GM12878 (cell line): ENCODE results near the gene CCDC149. TPM values are rescaled to one million over a fixed set of nuclear protein-coding genes. Genes with fewer than 3 reads are reported as not detected.

Source experiments
- ATAC-seq: fragments of 200-7000 bp; cut with Tn5 transposase; 3 replicates; pipeline ENCODE4 v1.9.1; 2020; ENCODE audit warnings: mild to moderate bottlenecking, moderate library complexity
- BruUV-seq: library from RNA; stranded (reverse); fragments of 400-500 nt; replicated peaks from 2 replicates; lab custom pipeline; 2021; lab: Mats Ljungman, UMichigan
- CTCF ChIA-PET: fragments of 300-600 bp; sonication (Branson Sonifier 250); formaldehyde crosslinking; extraction: SDS; loops from one replicate; lab custom pipeline; 2021; ENCODE audit warnings: inconsistent platforms; lab: Yijun Ruan, JAX
- POLR2A ChIA-PET: fragments of 350-600 bp; formaldehyde crosslinking; extraction: SDS; loops from one replicate; lab custom pipeline; 2021; ENCODE audit warnings: inconsistent platforms; lab: Charles Lee
- RAD21 ChIA-PET: fragments of 300-600 bp; sonication (Branson Sonifier 250); formaldehyde crosslinking; loops from one replicate; lab custom pipeline; 2023; ENCODE audit warnings: antibody characterized with exemption; ENCODE audit not compliant: unreplicated experiment; lab: Charles Lee
- SMC1A ChIA-PET: fragments of 300-600 bp; sonication (Branson Sonifier 250); formaldehyde crosslinking; loops from one replicate; lab custom pipeline; 2023; ENCODE audit not compliant: unreplicated experiment, uncharacterized antibody; lab: Charles Lee
- DNase-seq: peaks from one replicate; pipeline ENCODE4 v3.0.0-alpha.2; 2011; ENCODE audit warnings: low read depth, low spot score
- FAIRE-seq: peaks from 3 replicates; lab custom pipeline; 2011; peaks lifted over from hg19 to GRCh38; lab: Jason Lieb, UNC
- H2AFZ ChIP-seq: 2 replicates; pipeline ENCODE4 v1.6.0; 2011; ENCODE audit warnings: low read depth, low read length, control low read depth; ENCODE audit not compliant: control insufficient read depth
- H3K27ac ChIP-seq: 2 replicates; pipeline ENCODE4 v1.5.1; 2011; ENCODE audit warnings: control low read depth; ENCODE audit not compliant: control insufficient read depth, insufficient read depth
- H3K27me3 ChIP-seq, 2 experiments: replicated peaks in 1 of 2; 2 replicates each; pipeline versions ENCODE4 v1.6.0 to v1.6.1; 2011; ENCODE audit warnings: low read length in 1 of 2; ENCODE audit not compliant: control insufficient read depth in 2 of 2, insufficient read depth in 2 of 2
- H3K36me3 ChIP-seq, 2 experiments: 2 replicates each; pipeline ENCODE4 v1.5.1; 2011; ENCODE audit warnings: low read length in 1 of 2; ENCODE audit not compliant: control insufficient read depth in 2 of 2, insufficient read depth in 2 of 2
- H3K4me1 ChIP-seq: 2 replicates; pipeline ENCODE4 v1.6.1; 2011; ENCODE audit warnings: mild to moderate bottlenecking, low read length, moderate library complexity, mixed read lengths; ENCODE audit not compliant: control insufficient read depth, insufficient read depth
- H3K4me2 ChIP-seq: 2 replicates; pipeline ENCODE4 v1.6.0; 2011; ENCODE audit warnings: control low read depth; ENCODE audit not compliant: control insufficient read depth, insufficient read depth
- H3K4me3 ChIP-seq: fragments of 200-600 bp; sonication (generic); 2 replicates; pipeline ENCODE4 v1.5.1; 2016
- H3K79me2 ChIP-seq: 2 replicates; pipeline ENCODE4 v1.6.0; 2011; ENCODE audit warnings: low read length; ENCODE audit not compliant: control insufficient read depth, insufficient read depth
- H3K9ac ChIP-seq: 2 replicates; pipeline ENCODE4 v1.8.0; 2011; ENCODE audit warnings: low read length, control low read depth, mixed read lengths; ENCODE audit not compliant: control insufficient read depth, insufficient read depth
- H3K9me3 ChIP-seq: replicated peaks from 3 replicates; pipeline ENCODE4 v1.5.1; 2011; ENCODE audit warnings: mild to moderate bottlenecking, low read length; ENCODE audit not compliant: control insufficient read depth, insufficient read depth
- H4K20me1 ChIP-seq: 2 replicates; pipeline ENCODE4 v1.6.0; 2011; ENCODE audit not compliant: control insufficient read depth, insufficient read depth
- BMI1 ChIP-seq: fragments of 450-650 bp; IDR thresholded peaks from 2 replicates; pipeline ENCODE4 v1.6.1; 2016; ENCODE audit warnings: mild to moderate bottlenecking, moderate library complexity, borderline replicate concordance
- KAT2A ChIP-seq: conservative IDR thresholded peaks from 2 replicates; pipeline ENCODE4 v1.6.1; 2011; ENCODE audit warnings: low read depth, low read length; ENCODE audit not compliant: control insufficient read depth
- LARP7 ChIP-seq: fragments of 450-650 bp; IDR thresholded peaks from 2 replicates; pipeline ENCODE4 v1.6.1; 2017; ENCODE audit warnings: mild to moderate bottlenecking
- NFXL1 ChIP-seq: fragments of 450-650 bp; IDR thresholded peaks from 2 replicates; pipeline ENCODE4 v1.6.1; 2017; ENCODE audit warnings: antibody characterized with exemption, mild to moderate bottlenecking, borderline replicate concordance
- SMARCA5 ChIP-seq: fragments of 450-650 bp; IDR thresholded peaks from 2 replicates; pipeline ENCODE4 v1.6.1; 2017; ENCODE audit warnings: mild to moderate bottlenecking
- ZZZ3 ChIP-seq: IDR thresholded peaks from 2 replicates; pipeline ENCODE4 v1.6.1; 2011; ENCODE audit warnings: low read depth; ENCODE audit not compliant: control insufficient read depth, insufficient read length
- WGBS: methylation state at CpG from one replicate; pipeline ENCODE4 v1.1.6; 2016; ENCODE audit warnings: low lambda C conversion rate; ENCODE audit not compliant: insufficient replicate concordance, insufficient coverage; ENCODE audit errors: missing lambda C conversion rate; 5-methylcytosine and 5-hydroxymethylcytosine counted together
- in situ Hi-C: fragments of 300-500 bp; cut with MboI; formaldehyde crosslinking; loops from 9 replicates; pipeline ENCODE4 v1.14.3; 2018; ENCODE audit warnings: mixed read lengths
- intact Hi-C: fragments of 100-400 bp; cut with micrococcal nuclease; formaldehyde crosslinking; loops from one replicate; pipeline ENCODE4 v1.14.2; 2022; ENCODE audit not compliant: unreplicated experiment
- polyA plus RNA-seq, 11 experiments: library from polyadenylated mRNA; depleted of rRNA in 4 of 11; unstranded in 6 of 11; stranded (reverse) in 5 of 11; fragments of >200 nt; fragmentation: Nextera tagmentation in 4 of 11; fragmentation: Illumina TruSeq in 1 of 11; extraction: Ambion mirVana in 4 of 11; extraction: Trizol in 1 of 11; gene quantifications; 1 replicate in 1 of 11; 2 replicates in 10 of 11; pipeline versions ENCODE4 v1.2.1 to v1.2.3, GENCODE V29; 2011 to 2016; ENCODE audit warnings: inconsistent platforms in 2 of 11, missing spikeins in 2 of 11, low read depth in 1 of 11
- total RNA-seq, 4 experiments: library from RNA; depleted of rRNA in 3 of 4; stranded (reverse); fragments of >200 nt in 3 of 4; fragmentation: Illumina TruSeq in 1 of 4; extraction: Trizol in 1 of 4; gene quantifications; 2 replicates each; pipeline versions ENCODE4 v1.2.1 to v1.2.3, GENCODE V29; 2013 to 2021
- TF ChIP-seq, protein P1 (sequence below): IDR thresholded peaks from 2 replicates; pipeline ENCODE4 v1.6.1; 2011; ENCODE audit warnings: low read depth, low read length, improper control_type of control experiment, borderline replicate concordance
- TF ChIP-seq, protein P2 (sequence below): fragments of 450-650 bp; IDR thresholded peaks from 2 replicates; pipeline ENCODE4 v1.6.1; 2016; ENCODE audit warnings: mild to moderate bottlenecking, moderate library complexity, borderline replicate concordance
- TF ChIP-seq, protein P3 (sequence below): fragments of 150-350 bp; IDR thresholded peaks from 2 replicates; pipeline ENCODE4 v1.6.1; 2016; ENCODE audit warnings: low read depth, low read length
- TF ChIP-seq, protein P4 (sequence below): fragments of 150-350 bp; IDR thresholded peaks from 2 replicates; pipeline ENCODE4 v1.6.1; 2014; ENCODE audit warnings: mild to moderate bottlenecking, low read depth, low read length
- TF ChIP-seq, protein P5 (sequence below): IDR thresholded peaks from 2 replicates; pipeline ENCODE4 v1.6.1; 2012; ENCODE audit warnings: low read depth, low read length, improper control_type of control experiment

Gene CCDC149
- total and polyA plus RNA-seq, 10 of the 15 experiments (the other 5 are each of a cell fraction or from before 2014, with no cell fraction given), result 0.03 to 0.04 (median 0.04) TPM; not detected in 7

DNA sequence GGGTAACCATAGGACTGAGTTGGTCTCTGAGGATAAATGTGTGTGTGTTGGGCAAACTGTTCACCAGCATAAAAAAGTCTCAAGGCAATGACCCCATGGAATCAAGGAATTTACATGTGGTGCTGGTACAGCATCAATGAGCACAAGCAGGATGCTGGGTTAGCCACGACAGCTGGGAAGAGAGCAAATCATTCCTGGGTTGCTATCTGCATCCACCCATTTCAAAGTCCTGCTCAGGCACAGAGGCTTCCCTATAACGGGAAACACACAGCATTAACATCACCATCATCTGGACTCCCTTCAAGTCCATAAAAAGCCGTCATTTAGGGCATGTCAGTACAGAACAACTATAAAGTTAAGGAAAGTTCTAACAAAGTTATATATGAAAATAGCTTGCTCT, 41.6 kb downstream of the CCDC149 start:
- Histone ChIP-seq H3K27me3 (no peaks in the 10 kb centered on the region; a peak in 2 of 4 replicates), H3K9me3 (no peaks in the 10 kb centered on the region; the same call in 2 of the 3 replicates), H3K36me3 (no peaks in the 10 kb centered on the region), H3K4me1 (no peaks in the 10 kb centered on the region), H3K27ac (no peak overlapping the region), H3K9ac (no peak overlapping the region), H3K79me2 (no peaks in the 10 kb centered on the region), H3K4me2 (no peak overlapping the region), H3K4me3 (no peak overlapping the region), H2AFZ (no peak overlapping the region), H4K20me1 (no peaks in the 10 kb centered on the region)
- BruUV-seq, result no TSS peak
- no peak for FAIRE-seq
- in situ Hi-C loops, result no loop called here
- no peak for DNase-seq
- POLR2A ChIA-PET, result no interaction called here
- RAD21 ChIA-PET, result no interaction called here
- ATAC-seq, result no peak
- 1% methylated on average over 3 of the region's 3 CpGs for WGBS
- CTCF ChIA-PET, result no interaction called here
- intact Hi-C loops, result no loop called here
- SMC1A ChIA-PET, result interaction anchor here (0.8 kb wide), 1 partner anchor 13 kb away, joined by 3 read pairs; no protein-coding TSS in a partner anchor
- TF ChIP-seq, protein P1, sequence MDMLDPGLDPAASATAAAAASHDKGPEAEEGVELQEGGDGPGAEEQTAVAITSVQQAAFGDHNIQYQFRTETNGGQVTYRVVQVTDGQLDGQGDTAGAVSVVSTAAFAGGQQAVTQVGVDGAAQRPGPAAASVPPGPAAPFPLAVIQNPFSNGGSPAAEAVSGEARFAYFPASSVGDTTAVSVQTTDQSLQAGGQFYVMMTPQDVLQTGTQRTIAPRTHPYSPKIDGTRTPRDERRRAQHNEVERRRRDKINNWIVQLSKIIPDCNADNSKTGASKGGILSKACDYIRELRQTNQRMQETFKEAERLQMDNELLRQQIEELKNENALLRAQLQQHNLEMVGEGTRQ, result no peak
- TF ChIP-seq NFXL1 (no peak), SMARCA5 (no peak), LARP7 (no peak), KAT2A (no peak), BMI1 (no peak), ZZZ3 (no peak)
- TF ChIP-seq, protein P2, sequence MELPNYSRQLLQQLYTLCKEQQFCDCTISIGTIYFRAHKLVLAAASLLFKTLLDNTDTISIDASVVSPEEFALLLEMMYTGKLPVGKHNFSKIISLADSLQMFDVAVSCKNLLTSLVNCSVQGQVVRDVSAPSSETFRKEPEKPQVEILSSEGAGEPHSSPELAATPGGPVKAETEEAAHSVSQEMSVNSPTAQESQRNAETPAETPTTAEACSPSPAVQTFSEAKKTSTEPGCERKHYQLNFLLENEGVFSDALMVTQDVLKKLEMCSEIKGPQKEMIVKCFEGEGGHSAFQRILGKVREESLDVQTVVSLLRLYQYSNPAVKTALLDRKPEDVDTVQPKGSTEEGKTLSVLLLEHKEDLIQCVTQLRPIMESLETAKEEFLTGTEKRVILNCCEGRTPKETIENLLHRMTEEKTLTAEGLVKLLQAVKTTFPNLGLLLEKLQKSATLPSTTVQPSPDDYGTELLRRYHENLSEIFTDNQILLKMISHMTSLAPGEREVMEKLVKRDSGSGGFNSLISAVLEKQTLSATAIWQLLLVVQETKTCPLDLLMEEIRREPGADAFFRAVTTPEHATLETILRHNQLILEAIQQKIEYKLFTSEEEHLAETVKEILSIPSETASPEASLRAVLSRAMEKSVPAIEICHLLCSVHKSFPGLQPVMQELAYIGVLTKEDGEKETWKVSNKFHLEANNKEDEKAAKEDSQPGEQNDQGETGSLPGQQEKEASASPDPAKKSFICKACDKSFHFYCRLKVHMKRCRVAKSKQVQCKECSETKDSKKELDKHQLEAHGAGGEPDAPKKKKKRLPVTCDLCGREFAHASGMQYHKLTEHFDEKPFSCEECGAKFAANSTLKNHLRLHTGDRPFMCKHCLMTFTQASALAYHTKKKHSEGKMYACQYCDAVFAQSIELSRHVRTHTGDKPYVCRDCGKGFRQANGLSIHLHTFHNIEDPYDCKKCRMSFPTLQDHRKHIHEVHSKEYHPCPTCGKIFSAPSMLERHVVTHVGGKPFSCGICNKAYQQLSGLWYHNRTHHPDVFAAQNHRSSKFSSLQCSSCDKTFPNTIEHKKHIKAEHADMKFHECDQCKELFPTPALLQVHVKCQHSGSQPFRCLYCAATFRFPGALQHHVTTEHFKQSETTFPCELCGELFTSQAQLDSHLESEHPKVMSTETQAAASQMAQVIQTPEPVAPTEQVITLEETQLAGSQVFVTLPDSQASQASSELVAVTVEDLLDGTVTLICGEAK, result no peak
- TF ChIP-seq, protein P3, sequence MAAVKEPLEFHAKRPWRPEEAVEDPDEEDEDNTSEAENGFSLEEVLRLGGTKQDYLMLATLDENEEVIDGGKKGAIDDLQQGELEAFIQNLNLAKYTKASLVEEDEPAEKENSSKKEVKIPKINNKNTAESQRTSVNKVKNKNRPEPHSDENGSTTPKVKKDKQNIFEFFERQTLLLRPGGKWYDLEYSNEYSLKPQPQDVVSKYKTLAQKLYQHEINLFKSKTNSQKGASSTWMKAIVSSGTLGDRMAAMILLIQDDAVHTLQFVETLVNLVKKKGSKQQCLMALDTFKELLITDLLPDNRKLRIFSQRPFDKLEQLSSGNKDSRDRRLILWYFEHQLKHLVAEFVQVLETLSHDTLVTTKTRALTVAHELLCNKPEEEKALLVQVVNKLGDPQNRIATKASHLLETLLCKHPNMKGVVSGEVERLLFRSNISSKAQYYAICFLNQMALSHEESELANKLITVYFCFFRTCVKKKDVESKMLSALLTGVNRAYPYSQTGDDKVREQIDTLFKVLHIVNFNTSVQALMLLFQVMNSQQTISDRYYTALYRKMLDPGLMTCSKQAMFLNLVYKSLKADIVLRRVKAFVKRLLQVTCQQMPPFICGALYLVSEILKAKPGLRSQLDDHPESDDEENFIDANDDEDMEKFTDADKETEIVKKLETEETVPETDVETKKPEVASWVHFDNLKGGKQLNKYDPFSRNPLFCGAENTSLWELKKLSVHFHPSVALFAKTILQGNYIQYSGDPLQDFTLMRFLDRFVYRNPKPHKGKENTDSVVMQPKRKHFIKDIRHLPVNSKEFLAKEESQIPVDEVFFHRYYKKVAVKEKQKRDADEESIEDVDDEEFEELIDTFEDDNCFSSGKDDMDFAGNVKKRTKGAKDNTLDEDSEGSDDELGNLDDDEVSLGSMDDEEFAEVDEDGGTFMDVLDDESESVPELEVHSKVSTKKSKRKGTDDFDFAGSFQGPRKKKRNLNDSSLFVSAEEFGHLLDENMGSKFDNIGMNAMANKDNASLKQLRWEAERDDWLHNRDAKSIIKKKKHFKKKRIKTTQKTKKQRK, result no peak
- TF ChIP-seq, protein P4, sequence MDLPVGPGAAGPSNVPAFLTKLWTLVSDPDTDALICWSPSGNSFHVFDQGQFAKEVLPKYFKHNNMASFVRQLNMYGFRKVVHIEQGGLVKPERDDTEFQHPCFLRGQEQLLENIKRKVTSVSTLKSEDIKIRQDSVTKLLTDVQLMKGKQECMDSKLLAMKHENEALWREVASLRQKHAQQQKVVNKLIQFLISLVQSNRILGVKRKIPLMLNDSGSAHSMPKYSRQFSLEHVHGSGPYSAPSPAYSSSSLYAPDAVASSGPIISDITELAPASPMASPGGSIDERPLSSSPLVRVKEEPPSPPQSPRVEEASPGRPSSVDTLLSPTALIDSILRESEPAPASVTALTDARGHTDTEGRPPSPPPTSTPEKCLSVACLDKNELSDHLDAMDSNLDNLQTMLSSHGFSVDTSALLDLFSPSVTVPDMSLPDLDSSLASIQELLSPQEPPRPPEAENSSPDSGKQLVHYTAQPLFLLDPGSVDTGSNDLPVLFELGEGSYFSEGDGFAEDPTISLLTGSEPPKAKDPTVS, result no peak
- TF ChIP-seq, protein P5, sequence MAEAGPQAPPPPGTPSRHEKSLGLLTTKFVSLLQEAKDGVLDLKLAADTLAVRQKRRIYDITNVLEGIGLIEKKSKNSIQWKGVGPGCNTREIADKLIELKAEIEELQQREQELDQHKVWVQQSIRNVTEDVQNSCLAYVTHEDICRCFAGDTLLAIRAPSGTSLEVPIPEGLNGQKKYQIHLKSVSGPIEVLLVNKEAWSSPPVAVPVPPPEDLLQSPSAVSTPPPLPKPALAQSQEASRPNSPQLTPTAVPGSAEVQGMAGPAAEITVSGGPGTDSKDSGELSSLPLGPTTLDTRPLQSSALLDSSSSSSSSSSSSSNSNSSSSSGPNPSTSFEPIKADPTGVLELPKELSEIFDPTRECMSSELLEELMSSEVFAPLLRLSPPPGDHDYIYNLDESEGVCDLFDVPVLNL, result no peak
